ENCODE data around the gene EPHB2. TPM values are rescaled to one million over a fixed set of nuclear protein-coding genes. Genes with fewer than 3 reads are reported as not detected.

Gene EPHB2
- total and polyA plus RNA-seq, 2 of the 8 experiments (the other 6 are each of a cell fraction or from before 2014, with no cell fraction given) = 15.8 to 17.2 TPM

DNA sequence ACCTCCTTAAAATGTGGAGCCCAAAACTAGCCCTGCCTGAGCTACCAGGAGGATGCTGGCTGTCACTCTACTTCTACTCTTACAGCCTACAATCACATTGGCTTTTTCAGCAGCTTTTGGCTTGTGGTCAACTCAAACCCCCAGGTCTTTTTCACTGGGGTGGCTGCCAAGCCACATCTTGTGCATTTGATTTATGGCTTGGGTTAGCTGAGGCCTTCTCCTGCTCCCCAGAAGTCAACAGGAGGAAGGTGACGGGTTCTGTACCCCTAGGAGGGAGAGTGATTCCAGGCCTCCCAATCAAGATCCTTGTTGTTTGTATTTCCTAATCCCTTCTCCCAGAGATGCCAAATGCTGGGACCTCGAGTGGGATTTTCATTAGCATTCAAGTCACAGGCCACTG is 137.8 kb downstream of the EPHB2 start:
- TF ChIP-seq RFX5 (IDR thresholded peaks at IDR 0.05; ENCODE audit: borderline replicate concordance, low read depth, low read length) = no peak
- no peak for TF ChIP-seq TAF1 (IDR thresholded peaks at IDR 0.05; ENCODE audit: low read depth, low read length)
- TF ChIP-seq SAP30 (IDR thresholded peaks at IDR 0.05; ENCODE audit: insufficient read depth, insufficient replicate concordance, low read length) = no peak
- no peak for TF ChIP-seq HDAC6 (IDR thresholded peaks at IDR 0.05; ENCODE audit: low read depth, low read length)
- no peak for TF ChIP-seq SP2 (IDR thresholded peaks at IDR 0.05; ENCODE audit: low read length)
- TF ChIP-seq KDM1A (IDR thresholded peaks at IDR 0.05; ENCODE audit: borderline replicate concordance, low read length) = no peak
- no peak for TF ChIP-seq CREB1 (IDR thresholded peaks at IDR 0.05)
- TF ChIP-seq KDM4A (IDR thresholded peaks at IDR 0.05; ENCODE audit: low read depth, low read length, severe bottlenecking) = no peak
- Histone ChIP-seq H2BK120ac (replicated peaks; ENCODE audit: low read depth, low read length) (no peak overlapping the region), H2AK5ac (ENCODE audit: low read depth, low read length) (no peak overlapping the region), H2AFZ (ENCODE audit: low read length) (no peak overlapping the region), H3K27ac (ENCODE audit: low read depth, low read length) (no peak overlapping the region), H4K20me1 (replicated peaks in 1 of 2; ENCODE audit: control insufficient read depth in 1 of 2, insufficient read depth in 2 of 2, low read length in 2 of 2) (no peaks in the 10 kb centered on the region), H3K9ac (replicated peaks in 1 of 4; ENCODE audit: extremely low read depth in 1 of 4, low read depth in 3 of 4, low read length in 3 of 4) (no peak overlapping the region), H2BK5ac (ENCODE audit: low read depth, low read length) (no peak overlapping the region), H2BK20ac (ENCODE audit: low read length) (no peak overlapping the region), H3K4me3 (ENCODE audit: extremely low read depth in 1 of 4, insufficient read depth in 2 of 4, low read depth in 3 of 4, low read length in 4 of 4) (no peak overlapping the region), H3K79me2 (ENCODE audit: control insufficient read depth in 1 of 2, insufficient read depth in 2 of 2, low read length in 2 of 2) (no peaks in the 10 kb centered on the region), H4K5ac (ENCODE audit: insufficient read length, low read depth, low read length) (no peak overlapping the region), H3K36me3 (ENCODE audit: control insufficient read depth in 2 of 4, insufficient read depth in 4 of 4, low read length in 3 of 4) (no peaks in the 10 kb centered on the region), H3K14ac (ENCODE audit: insufficient read length) (no peak overlapping the region), H3K9me3 (ENCODE audit: insufficient read depth in 2 of 2, low read depth in 1 of 2, low read length in 1 of 2) (no peaks in the 10 kb centered on the region), H3K27me3 (replicated peaks in 1 of 4; ENCODE audit: control insufficient read depth in 3 of 4, extremely low read depth in 1 of 4, insufficient read depth in 3 of 4, low read length in 3 of 4) (no peaks in the 10 kb centered on the region), H3K4ac (replicated peaks; ENCODE audit: insufficient read length, low read depth, low read length) (no peak overlapping the region), H3K79me1 (ENCODE audit: low read depth, low read length) (no peaks in the 10 kb centered on the region), H4K91ac (replicated peaks; ENCODE audit: insufficient read length, low read length) (no peak overlapping the region), H3K23ac (ENCODE audit: insufficient read length) (no peak overlapping the region), H2BK15ac (ENCODE audit: low read length) (no peak overlapping the region), H3K56ac (replicated peaks; ENCODE audit: insufficient read length, low read depth, low read length) (no peak overlapping the region), H3K4me2 (ENCODE audit: insufficient read depth in 1 of 2, low read depth in 2 of 2, low read length in 2 of 2) (no peak overlapping the region), H4K8ac (ENCODE audit: extremely low read depth, insufficient read depth, low read length) (no peak overlapping the region), H3K4me1 (replicated peaks in 1 of 4; ENCODE audit: control insufficient read depth in 3 of 4, insufficient read depth in 4 of 4, low read length in 3 of 4) (peaks cover 0 to 7% (median 5%) of the 10 kb centered on the region in 4 experiments; a peak in 4 of 7 replicates), H3K23me2 (ENCODE audit: low read depth, low read length) (no peaks in the 10 kb centered on the region), H2BK12ac (ENCODE audit: low read depth, low read length) (no peak overlapping the region), H3K18ac (ENCODE audit: extremely low read depth, low read length) (no peak overlapping the region)
- CTCF ChIA-PET (ENCODE audit: partially characterized antibody) = interaction anchor here (0.9 to 8.6 kb wide), 8 partner anchors 11 to 145 kb away, joined by 3 to 132 read pairs (median 3); no protein-coding TSS in a partner anchor
- FAIRE-seq = no peak
- no peak for DNase-seq (ENCODE audit: low read depth in 1 of 2, low spot score in 2 of 2)
- POLR2A ChIA-PET (ENCODE audit: partially characterized antibody) = no interaction called here
- 79% methylated on average over 2 of the region's 2 CpGs; no CpG with 5 or more reads in 1 of the 2 experiments for WGBS, 2 experiments (ENCODE audit: extremely low coverage in 1 of 2, insufficient coverage in 1 of 2, insufficient read length in 1 of 2, insufficient replicate concordance in 2 of 2, low coverage in 1 of 2, low lambda C conversion rate in 2 of 2, missing lambda C conversion rate in 1 of 2)
